ES-I3 (cell line): Measurements from ENCODE around the gene IL1R2.

Source experiments
- H3K36me3 ChIP-seq: 2 replicates; pipeline ENCODE4 v1.6.1; 2013; ENCODE audit warnings: mild to moderate bottlenecking, low read length, control low read depth, moderate library complexity; ENCODE audit not compliant: insufficient read depth
- H3K4me1 ChIP-seq: 2 replicates; pipeline ENCODE4 v1.6.1; 2013; ENCODE audit warnings: mild to moderate bottlenecking, control low read depth, low read length; ENCODE audit not compliant: insufficient read depth
- H3K9ac ChIP-seq: 2 replicates; pipeline ENCODE4 v1.6.1; 2013; ENCODE audit warnings: low read depth, mild to moderate bottlenecking, low read length, moderate library complexity
- H3K9me3 ChIP-seq: 2 replicates; pipeline ENCODE4 v1.6.1; 2013; ENCODE audit warnings: mild to moderate bottlenecking, low read length, moderate library complexity; ENCODE audit not compliant: control insufficient read depth, insufficient read depth

The IL1R2 gene

DNA sequence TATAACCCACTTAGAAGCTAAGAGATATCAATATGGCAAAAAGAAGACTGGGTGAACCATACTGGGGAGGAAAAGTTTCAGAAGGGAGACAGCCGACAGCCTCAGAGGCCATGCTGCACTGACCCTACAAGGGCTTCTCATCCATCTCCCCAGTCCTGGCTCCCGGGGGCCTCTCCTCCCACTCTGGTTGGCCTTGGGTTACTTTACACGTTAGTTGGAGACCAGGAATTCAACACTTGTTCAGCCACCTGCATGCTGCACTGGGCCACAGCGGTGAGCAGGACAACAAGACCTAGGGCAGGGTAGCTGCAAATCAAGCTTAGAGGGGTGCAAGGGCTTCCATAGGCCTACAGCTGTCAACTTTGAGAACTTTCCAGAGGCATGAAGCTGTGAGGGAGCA, 28.6 kb upstream of the IL1R2 start:
- Histone ChIP-seq H3K9ac (no peak overlapping the region), H3K4me1 (no peaks in the 10 kb centered on the region), H3K9me3 (no peaks in the 10 kb centered on the region), H3K36me3 (no peaks in the 10 kb centered on the region)

DNA sequence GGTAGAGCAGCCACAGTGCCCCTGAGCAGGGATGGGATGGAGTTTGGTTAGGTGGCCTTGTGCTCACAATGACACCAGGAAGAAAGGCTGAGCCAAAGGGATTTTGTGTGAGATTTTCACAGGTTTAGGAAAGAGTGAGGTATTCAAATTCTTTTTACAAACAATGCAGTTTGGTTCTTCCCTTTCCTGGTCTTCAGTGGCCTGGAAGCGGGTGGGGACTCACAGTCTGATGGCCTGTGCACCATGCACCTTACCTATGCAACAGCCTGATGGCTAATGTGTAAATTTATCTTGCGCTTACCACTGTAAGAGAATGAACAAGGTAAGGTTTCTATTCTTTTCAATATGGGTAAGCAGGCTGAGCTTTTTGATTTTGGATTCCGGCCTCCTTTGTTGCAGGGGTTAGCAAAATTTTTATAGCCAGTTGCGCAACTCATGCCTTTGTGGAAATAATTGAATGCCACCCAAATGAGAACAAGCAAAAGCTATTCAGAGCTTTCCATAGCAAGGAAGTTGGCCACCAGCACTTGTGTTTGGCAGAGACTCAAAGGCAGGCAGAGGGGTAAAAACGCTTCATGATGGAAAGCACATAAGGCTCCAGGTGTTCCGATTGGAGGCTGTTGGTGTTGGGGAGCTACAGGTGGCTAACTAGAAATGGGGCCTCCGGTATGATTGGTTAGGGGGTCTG, 23.8 kb upstream of the IL1R2 start:
- Histone ChIP-seq H3K4me1 (peaks cover 5% of the 10 kb centered on the region; the same call in 1 of the 2 replicates), H3K36me3 (no peaks in the 10 kb centered on the region), H3K9ac (no peak overlapping the region), H3K9me3 (peaks cover 15% of the 10 kb centered on the region)

DNA sequence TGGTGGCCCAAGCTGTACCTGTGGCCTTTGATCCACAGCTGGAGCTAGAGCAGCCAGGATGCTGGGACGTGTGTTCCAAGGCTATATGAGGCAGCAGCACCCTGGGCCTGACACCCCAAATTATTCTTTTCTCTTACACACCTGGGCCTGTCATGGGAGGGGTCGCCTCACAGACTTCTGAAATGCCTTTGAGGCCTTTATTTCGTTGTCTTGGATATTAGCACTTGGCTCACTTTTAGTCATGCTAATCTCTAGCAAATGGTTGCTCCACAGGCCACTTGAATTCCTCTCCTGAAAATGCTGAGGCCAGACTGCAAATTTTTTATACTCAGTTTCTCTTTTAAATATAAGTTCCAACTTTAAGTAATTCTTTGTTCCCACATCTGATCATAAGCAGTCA, 22.0 kb upstream of the IL1R2 start:
- no peak overlapping the region for H3K9ac ChIP-seq
- H3K36me3 ChIP-seq = no peaks in the 10 kb centered on the region
- peaks cover 5% of the 10 kb centered on the region; the same call in 1 of the 2 replicates for H3K4me1 ChIP-seq
- peaks cover 15% of the 10 kb centered on the region for H3K9me3 ChIP-seq

DNA sequence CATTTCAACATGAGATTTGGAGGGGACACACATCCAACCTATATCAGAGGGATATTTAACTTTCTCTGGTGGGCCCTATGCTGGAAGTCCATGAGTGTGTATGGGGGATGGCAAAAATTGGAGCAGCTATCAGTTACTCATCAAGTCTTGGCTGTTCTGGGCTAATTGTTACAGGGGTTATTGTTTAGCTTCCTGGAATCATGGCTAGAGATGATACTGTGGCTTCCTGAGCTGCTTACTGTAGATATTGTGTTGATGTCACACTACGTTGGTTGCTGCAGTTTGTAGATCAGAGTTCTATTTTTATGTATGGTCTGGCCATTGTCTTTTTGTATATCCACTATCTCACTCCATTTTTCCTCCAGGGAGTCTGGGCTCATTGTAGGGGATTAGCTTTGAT, 20.9 kb upstream of the IL1R2 start:
- Histone ChIP-seq H3K9me3 (peaks cover 15% of the 10 kb centered on the region), H3K4me1 (peaks cover 5% of the 10 kb centered on the region; the same call in 1 of the 2 replicates), H3K36me3 (no peaks in the 10 kb centered on the region), H3K9ac (no peak overlapping the region)

DNA sequence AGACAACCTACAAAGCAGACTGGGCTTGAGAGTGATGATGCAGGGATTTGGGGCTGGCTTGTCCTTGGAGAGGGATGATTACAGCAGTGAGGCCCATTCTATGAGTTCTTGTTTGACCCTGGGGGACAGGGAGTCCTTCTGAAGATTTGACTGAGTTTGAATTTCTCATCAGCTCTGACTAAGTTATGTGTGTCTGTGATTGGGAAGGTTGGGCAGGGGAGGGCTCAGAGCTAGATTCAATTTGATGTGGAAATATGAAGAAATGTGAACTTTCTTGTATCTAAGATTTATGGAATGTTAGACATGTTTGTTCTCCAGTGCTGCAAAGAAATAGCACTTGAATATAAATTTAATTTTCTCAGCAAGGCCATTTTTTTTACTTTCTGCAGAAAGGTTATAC, 19.9 kb upstream of the IL1R2 start:
- Histone ChIP-seq H3K9me3 (peaks cover 15% of the 10 kb centered on the region), H3K9ac (no peak overlapping the region), H3K4me1 (peaks cover 5% of the 10 kb centered on the region; the same call in 1 of the 2 replicates), H3K36me3 (no peaks in the 10 kb centered on the region)

DNA sequence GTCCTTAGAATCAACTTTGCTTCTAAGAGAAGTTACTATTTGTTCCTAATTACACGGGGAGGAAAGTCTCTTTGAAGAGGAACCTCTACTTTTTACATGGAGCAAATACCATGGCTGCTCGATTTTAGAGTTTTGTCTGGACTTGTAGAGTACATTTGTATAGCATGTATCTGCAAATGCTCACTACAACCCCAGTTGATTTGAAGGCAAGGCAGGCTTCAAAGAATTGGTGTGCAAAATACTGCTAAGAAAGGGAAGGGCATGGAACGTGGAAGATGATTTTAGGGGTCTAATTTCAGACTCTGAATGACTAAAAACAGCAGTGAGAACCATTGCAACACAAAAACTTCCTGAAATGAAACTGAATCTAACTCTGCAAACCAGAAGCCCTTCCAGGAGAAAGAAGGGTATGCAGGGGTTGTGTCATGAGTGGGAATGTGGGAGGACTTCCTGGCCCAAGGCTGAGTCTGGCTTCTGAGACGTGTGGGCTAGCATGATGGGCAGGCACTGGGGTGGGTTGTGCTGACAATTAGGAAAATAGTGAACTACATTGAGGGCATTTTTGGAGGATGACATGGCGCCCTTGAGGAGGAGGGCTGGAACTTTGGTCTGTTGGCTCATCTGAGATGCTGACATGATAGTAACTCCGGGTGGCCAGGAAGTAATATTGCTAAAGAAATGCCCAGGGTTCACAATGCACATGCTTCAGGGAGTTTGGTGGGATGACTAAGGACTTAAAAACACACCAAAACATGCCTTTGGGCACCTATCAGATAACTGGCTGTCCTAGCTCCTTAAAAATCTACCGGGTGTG, 18.9 kb upstream of the IL1R2 start:
- Histone ChIP-seq H3K9me3 (peaks cover 15% of the 10 kb centered on the region), H3K4me1 (peaks cover 5% of the 10 kb centered on the region; the same call in 1 of the 2 replicates), H3K9ac (no peak overlapping the region), H3K36me3 (no peaks in the 10 kb centered on the region)

DNA sequence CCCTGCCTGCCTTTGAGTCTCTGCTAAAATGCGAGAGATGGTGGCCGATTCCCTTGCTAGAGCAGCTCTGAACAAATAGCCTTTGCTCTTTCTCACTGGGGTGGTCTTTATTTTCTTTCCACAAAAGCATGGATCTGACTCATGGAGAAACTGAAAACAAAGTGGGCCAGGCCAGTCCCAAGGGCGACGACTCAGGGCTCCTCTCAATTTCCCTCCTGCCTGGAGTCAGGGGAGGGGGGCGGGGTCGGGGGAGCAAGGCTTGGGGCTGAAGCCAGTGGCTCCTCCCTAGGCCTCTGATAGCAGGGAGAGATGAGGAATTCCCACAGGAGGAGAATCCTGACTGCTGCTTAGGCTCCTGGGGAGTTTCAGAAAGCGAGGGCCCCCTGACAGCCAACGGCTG, 17.1 kb upstream of the IL1R2 start:
- Histone ChIP-seq H3K9ac (no peak overlapping the region), H3K9me3 (peaks cover 15% of the 10 kb centered on the region), H3K4me1 (no peaks in the 10 kb centered on the region), H3K36me3 (no peaks in the 10 kb centered on the region)

DNA sequence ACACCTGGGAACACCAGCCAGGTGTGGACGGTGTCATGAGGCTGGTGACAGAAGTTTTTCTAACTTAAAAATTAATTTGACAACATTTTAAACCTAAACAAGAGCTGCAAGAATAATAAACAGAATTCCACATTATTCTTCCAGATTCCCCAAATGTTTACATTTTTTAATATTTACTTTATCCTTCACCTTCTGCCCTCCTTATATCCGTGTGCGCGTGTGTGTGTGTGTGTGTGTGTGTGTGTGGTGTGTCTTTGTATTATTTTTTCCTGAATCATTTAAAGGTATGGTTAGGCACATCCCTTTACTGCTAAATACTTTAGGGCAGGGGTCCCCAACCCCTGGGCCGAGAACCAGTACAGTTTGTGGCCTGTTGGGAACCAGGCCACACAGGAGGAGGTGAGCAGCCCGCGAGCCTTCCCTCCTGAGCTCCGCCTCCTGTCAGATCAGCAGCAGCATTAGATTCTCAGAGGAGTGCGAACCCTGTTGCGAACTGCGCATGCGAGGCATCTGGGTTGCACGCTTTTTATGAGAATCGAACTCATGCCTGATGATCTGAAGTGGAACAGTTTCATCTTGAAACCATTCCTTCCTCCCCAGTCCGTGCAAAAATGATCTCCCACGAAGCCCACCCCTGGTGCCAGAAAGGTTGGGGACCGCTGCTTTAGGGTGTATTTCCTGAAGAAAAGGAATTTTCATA, 16.4 kb upstream of the IL1R2 start:
- Histone ChIP-seq H3K36me3 (no peaks in the 10 kb centered on the region), H3K9ac (no peak overlapping the region), H3K9me3 (peaks cover 13% of the 10 kb centered on the region)

DNA sequence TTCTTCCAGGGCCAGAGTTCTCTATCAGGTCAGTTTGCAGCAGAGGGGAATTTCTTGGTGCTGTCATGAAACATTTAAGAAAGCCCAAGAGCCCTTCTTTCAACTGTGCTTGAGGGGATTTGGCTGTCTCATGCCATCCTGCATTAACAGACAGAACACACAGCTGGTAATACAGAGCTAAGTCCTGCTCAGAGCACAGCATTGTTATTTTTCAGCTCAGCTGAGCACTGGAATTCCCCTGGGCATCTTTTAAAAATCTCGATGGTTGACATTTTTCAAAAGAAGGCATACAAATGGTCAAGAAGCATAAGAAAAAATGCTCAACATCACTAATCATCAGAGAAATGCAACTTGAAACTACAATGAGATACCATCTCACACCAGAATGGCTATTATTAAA, 14.9 kb upstream of the IL1R2 start:
- Histone ChIP-seq H3K9me3 (no peaks in the 10 kb centered on the region), H3K9ac (no peak overlapping the region), H3K36me3 (no peaks in the 10 kb centered on the region), H3K4me1 (no peaks in the 10 kb centered on the region)

More for the DNA sequence above, 16.4 kb upstream of the IL1R2 start:
- no peaks in the 10 kb centered on the region for H3K4me1 ChIP-seq

DNA sequence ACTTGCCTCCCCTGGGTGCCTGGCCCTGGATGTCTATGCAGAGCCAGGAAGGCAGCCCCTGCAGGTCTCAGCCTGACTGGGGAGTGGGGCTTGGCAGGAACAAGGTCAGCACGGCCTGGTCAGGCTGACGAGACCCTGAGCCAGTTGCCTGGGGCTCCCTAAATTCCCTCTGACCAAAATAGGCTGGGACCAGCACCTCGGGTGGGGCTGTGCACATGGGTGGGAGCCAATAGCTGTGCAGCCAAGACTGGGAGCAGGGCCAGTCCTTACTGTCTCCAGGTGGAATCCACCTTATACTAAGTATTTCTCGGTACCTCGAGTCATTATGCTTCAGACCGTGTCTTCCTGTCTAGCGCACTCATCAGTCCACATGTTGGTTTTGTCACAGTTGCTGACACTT, 11.4 kb upstream of the IL1R2 start:
- no peaks in the 10 kb centered on the region; the same call in 1 of the 2 replicates for H3K4me1 ChIP-seq
- H3K9me3 ChIP-seq = no peaks in the 10 kb centered on the region
- no peaks in the 10 kb centered on the region for H3K36me3 ChIP-seq
- no peak overlapping the region for H3K9ac ChIP-seq

DNA sequence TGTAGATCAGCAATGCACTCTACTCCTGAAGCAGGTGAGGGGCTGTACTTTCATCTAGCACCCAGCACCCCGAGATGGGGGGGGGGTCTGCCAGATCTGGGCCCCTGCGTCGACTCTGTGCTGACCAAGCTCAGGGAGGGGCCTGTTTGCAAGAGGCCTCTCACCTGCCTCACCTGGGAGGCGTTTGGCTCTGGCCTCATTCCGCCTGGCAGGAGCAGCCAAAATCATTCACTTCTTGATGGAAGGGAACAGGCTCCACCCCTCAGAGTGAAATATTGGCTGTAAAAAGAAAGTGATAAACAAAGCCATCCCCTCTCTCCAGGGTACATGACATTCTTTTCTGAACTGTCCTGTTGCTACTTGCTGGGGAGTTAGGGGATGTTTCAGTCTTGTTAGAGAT, 10.7 kb upstream of the IL1R2 start:
- Histone ChIP-seq H3K9ac (no peak overlapping the region), H3K4me1 (no peaks in the 10 kb centered on the region; the same call in 1 of the 2 replicates), H3K36me3 (no peaks in the 10 kb centered on the region), H3K9me3 (no peaks in the 10 kb centered on the region)

DNA sequence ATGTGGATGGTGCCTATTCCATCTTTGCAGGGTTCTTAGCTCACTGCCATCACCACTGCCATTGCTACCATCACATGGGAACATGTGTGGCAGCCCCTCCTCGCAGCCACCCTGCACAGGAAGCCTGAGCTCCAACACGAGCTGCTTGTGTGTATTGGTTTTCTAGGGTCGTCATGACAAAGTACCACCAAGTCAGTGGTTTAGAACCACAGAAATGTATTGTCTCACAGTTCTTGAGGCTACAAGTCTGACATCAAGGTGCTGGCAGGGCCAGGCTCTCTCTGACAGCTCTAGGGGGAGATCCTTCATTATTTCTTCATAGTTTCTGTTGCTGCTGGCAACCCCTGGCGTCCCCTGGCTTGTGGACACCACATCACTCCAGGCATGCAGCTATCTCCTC, 10.3 kb upstream of the IL1R2 start:
- no peak overlapping the region for H3K9ac ChIP-seq
- H3K9me3 ChIP-seq = no peaks in the 10 kb centered on the region
- no peaks in the 10 kb centered on the region for H3K36me3 ChIP-seq
- H3K4me1 ChIP-seq = no peaks in the 10 kb centered on the region; the same call in 1 of the 2 replicates

DNA sequence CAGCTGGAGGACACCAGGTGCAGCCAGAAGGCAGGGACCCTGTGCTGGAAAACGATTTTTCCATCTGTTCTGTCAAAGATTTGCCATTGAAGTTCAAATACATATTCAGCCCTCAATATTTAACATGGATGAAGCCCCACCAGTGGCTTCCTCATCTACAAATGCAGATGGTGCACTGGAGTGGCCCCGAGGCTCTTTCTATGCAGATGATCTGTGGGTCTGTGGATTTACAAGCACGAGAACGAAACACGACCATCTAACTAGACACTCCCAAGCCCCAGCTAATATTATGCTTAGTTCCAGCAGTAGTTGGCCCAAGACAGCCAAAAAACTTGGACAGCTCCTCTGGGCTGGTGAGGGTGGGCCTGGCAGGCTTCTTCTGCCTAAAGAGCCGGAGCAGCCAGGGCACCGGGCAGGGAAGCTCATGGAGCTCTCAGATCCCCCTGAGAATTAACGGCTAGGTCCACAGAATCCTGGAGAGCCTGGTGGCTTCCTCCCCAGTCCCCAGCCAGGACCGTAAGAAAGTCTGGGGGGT, 9.2 kb upstream of the IL1R2 start:
- H3K36me3 ChIP-seq = no peaks in the 10 kb centered on the region
- no peaks in the 10 kb centered on the region; the same call in 1 of the 2 replicates for H3K4me1 ChIP-seq
- H3K9ac ChIP-seq = no peak overlapping the region
- H3K9me3 ChIP-seq = no peaks in the 10 kb centered on the region

DNA sequence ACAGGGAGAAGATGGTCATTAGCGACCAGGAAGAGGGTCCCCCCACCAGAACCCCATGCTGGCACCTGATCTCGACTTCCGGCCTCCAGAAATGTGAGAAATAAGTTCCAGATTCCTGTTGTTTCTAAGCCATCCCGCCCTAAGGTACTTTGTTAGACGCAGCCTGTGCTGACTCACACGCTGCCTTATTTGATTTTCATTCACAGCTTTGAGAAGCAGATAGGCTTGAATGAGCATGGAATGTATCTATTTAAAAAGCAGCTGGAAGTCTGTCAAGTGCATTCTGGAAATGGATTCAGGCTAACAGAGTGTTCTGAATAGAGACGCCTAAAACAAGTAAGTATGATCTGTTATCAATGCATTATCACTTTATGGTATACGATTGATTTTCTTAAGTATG, 8.3 kb upstream of the IL1R2 start:
- Histone ChIP-seq H3K9ac (no peak overlapping the region), H3K9me3 (no peaks in the 10 kb centered on the region), H3K36me3 (no peaks in the 10 kb centered on the region), H3K4me1 (no peaks in the 10 kb centered on the region; the same call in 1 of the 2 replicates)
